Spleen (tissue), 11 donors: ENCODE measurements around the gene RPS3. TPM values are rescaled to one million over a fixed set of nuclear protein-coding genes. Genes with fewer than 3 reads are reported as not detected.

Experiments
- DNase-seq: peaks from one replicate; pipeline ENCODE4 v3.0.0-alpha.2; 2020
- H3K27ac ChIP-seq, 8 donors: fragments of 200-600 bp; sonication (generic) in 7 of 8; 1 replicate in 4 of 8; 2 replicates in 4 of 8; pipeline versions ENCODE4 v1.5.0 to v1.8.0; 2016 to 2021; ENCODE audit warnings: inconsistent platforms in 4 of 8, mild to moderate bottlenecking in 4 of 8, moderate library complexity in 1 of 8
- H3K27me3 ChIP-seq, 7 donors: fragments of 200-600 bp; sonication (generic) in 6 of 7; replicated peaks in 1 of 7; 1 replicate in 4 of 7; 2 replicates in 3 of 7; pipeline versions ENCODE4 v1.5.0 to v1.8.0; 2016 to 2021; ENCODE audit warnings: inconsistent platforms in 3 of 7, mild to moderate bottlenecking in 1 of 7
- H3K36me3 ChIP-seq, 6 donors: fragments of 200-600 bp; sonication (generic) in 5 of 6; 1 replicate in 4 of 6; 2 replicates in 2 of 6; pipeline versions ENCODE4 v1.5.0 to v1.8.0; 2016 to 2021; ENCODE audit warnings: inconsistent platforms in 2 of 6
- H3K4me1 ChIP-seq, 6 donors: fragments of 200-600 bp; sonication (generic) in 5 of 6; 1 replicate in 3 of 6; 2 replicates in 3 of 6; pipeline versions ENCODE4 v1.5.0 to v1.8.0; 2016 to 2021; ENCODE audit warnings: inconsistent platforms in 3 of 6
- H3K4me3 ChIP-seq, 8 donors: fragments of 200-600 bp; sonication (generic) in 7 of 8; 1 replicate in 4 of 8; 2 replicates in 4 of 8; pipeline versions ENCODE4 v1.5.0 to v1.8.0; 2016 to 2021; ENCODE audit warnings: inconsistent platforms in 4 of 8, mild to moderate bottlenecking in 4 of 8, moderate library complexity in 2 of 8
- H3K9me3 ChIP-seq, 8 donors: fragments of 200-600 bp; sonication (generic) in 7 of 8; 1 replicate in 4 of 8; 2 replicates in 4 of 8; pipeline versions ENCODE4 v1.5.0 to v1.8.0; 2016 to 2021; ENCODE audit warnings: inconsistent platforms in 4 of 8
- POLR2A ChIP-seq, 3 donors: fragments of 450-650 bp; IDR thresholded peaks; one replicate each; pipeline ENCODE4 v1.5.1; 2017; ENCODE audit warnings: antibody characterized with exemption in 3 of 3, mild to moderate bottlenecking in 1 of 3
- POLR2AphosphoS5 ChIP-seq, 3 donors: sonication (generic); formaldehyde crosslinking; IDR thresholded peaks; one replicate each; pipeline ENCODE4 v1.5.1; 2017; ENCODE audit warnings: antibody characterized with exemption in 3 of 3
- WGBS, 5 donors: extraction: QIAGEN DNeasy Blood & Tissue Kit in 3 of 5; methylation state at CpG; one replicate each; pipeline versions ENCODE4 v1.1.5 to v1.1.7; 2013 to 2018; 5-methylcytosine and 5-hydroxymethylcytosine counted together
- intact Hi-C: fragments of 100-400 bp; cut with DNase I; formaldehyde crosslinking; loops from one replicate; pipeline ENCODE4 v1.15.0; 2023; ENCODE audit warnings: low total_unique reads
- polyA plus RNA-seq, 3 donors: library from polyadenylated mRNA; stranded (reverse); fragments of 200-250 nt; gene quantifications; one replicate each; pipeline ENCODE4 v1.2.1, GENCODE V29; 2013
- total RNA-seq, 7 donors: library from RNA; depleted of rRNA in 3 of 7; stranded (reverse); fragments of >200 nt in 3 of 7; fragmentation: NEBNext Ultra II Directional in 4 of 7; extraction: Animal tissue kit (Norgen Biotek cat#: 25700) in 4 of 7; gene quantifications; one replicate each; pipeline versions ENCODE4 v1.1.0 to v1.2.1, GENCODE V29; 2016 to 2021
- TF ChIP-seq, protein P1 (sequence below), 11 experiments: fragments of 200-600 bp in 7 of 11; fragments of 450-650 bp in 4 of 11; sonication (generic) in 4 of 11; IDR thresholded peaks in 8 of 11; conservative IDR thresholded peaks in 3 of 11; 1 replicate in 7 of 11; 2 replicates in 4 of 11; pipeline versions ENCODE4 v1.4.0 to v1.8.0; 2016 to 2021; ENCODE audit warnings: antibody characterized with exemption in 11 of 11, inconsistent platforms in 4 of 11, mild to moderate bottlenecking in 1 of 11
- donor health status: healthy with polysubstance abuse.
- donor health status: DM: no; HTN: no; CAD: no; lungs with moderate emphysema.
- donor health status: DM: no; HTN: no; CAD: no.
- donor health status: Bipolar disorder and iron deficiency.
- donor health status: healthy.
- donor health status: DM: no; HTN: no; CAD: no.
- donor health status: DM: yes; HTN: yes; CAD: no.

Gene RPS3
- total and polyA plus RNA-seq, 10 donors: 1,482 to 5,449 (median 2,352) TPM

DNA sequence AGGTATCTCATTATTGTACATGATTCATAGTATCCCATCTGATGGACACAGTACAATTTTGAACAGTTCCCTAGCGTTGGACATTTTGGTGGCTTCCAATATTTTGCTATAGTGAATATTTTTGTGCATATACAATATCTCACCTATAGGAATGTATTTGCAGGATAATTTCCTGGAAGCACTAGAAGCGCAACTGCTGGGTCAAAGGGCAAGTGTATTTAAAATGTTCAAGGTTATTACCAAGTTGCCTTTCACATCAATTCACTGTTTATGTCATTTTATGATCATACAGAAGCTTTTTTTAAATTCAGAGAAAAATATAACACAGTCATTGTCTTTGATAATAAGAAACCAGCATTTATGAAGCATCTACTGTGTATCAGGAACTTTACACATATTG, 19.1 kb upstream of the RPS3 start:
- no peak for DNase-seq
- Histone ChIP-seq H3K27me3 (no peaks in the 10 kb centered on the region), H3K36me3 (no peaks in the 10 kb centered on the region), H3K4me1 (peaks cover 3 to 48% (median 25%) of the 10 kb centered on the region in 6 donors), H3K9me3 (no peaks in the 10 kb centered on the region), H3K4me3 (no peak overlapping the region), H3K27ac (peak overlapping the region in 1 of 8 donors; percentile 8)
- intact Hi-C loops: loop anchor here (5.0 kb wide), 1 partner anchor 48 kb away; no protein-coding TSS in a partner anchor
- TF ChIP-seq, protein P1, sequence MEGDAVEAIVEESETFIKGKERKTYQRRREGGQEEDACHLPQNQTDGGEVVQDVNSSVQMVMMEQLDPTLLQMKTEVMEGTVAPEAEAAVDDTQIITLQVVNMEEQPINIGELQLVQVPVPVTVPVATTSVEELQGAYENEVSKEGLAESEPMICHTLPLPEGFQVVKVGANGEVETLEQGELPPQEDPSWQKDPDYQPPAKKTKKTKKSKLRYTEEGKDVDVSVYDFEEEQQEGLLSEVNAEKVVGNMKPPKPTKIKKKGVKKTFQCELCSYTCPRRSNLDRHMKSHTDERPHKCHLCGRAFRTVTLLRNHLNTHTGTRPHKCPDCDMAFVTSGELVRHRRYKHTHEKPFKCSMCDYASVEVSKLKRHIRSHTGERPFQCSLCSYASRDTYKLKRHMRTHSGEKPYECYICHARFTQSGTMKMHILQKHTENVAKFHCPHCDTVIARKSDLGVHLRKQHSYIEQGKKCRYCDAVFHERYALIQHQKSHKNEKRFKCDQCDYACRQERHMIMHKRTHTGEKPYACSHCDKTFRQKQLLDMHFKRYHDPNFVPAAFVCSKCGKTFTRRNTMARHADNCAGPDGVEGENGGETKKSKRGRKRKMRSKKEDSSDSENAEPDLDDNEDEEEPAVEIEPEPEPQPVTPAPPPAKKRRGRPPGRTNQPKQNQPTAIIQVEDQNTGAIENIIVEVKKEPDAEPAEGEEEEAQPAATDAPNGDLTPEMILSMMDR (IDR thresholded peaks at IDR 0.05 in 8 of 11, conservative IDR thresholded peaks at IDR 0.05 in 3 of 11): no peak
- TF ChIP-seq POLR2AphosphoS5 (IDR thresholded peaks at IDR 0.05) (no peak), POLR2A (IDR thresholded peaks at IDR 0.05) (no peak)
- 88 to 95% (median 93%) methylated on average over 2 of the region's 2 CpGs for WGBS, 5 donors

- H3K27me3 ChIP-seq: no peaks in the 10 kb centered on the region
- peak overlapping the region in 2 of 8 donors; percentile 8 to 42 for H3K27ac ChIP-seq
- no peak overlapping the region for H3K4me3 ChIP-seq
- WGBS, 5 donors: 65 to 80% (median 72%) methylated on average over 7 of the region's 7 CpGs
- peaks cover 3 to 47% (median 25%) of the 10 kb centered on the region in 6 donors for H3K4me1 ChIP-seq
- DNase-seq: peak; percentile 56
- no peaks in the 10 kb centered on the region for H3K36me3 ChIP-seq
- intact Hi-C loops: loop anchor here (5.0 kb wide), 1 partner anchor 49 kb away; no protein-coding TSS in a partner anchor
- TF ChIP-seq, protein P1 (IDR thresholded peaks at IDR 0.05 in 8 of 11, conservative IDR thresholded peaks at IDR 0.05 in 3 of 11): no peak
- TF ChIP-seq POLR2AphosphoS5 (IDR thresholded peaks at IDR 0.05): no peak
- no peaks in the 10 kb centered on the region for H3K9me3 ChIP-seq
Measured at GRCh38 chr11:75380716-75381420, 18.4 kb upstream of the RPS3 start.

GRCh38 chr11:75383246-75383645, 16.1 kb upstream of the RPS3 start:
- no peak for TF ChIP-seq POLR2A (IDR thresholded peaks at IDR 0.05)
- TF ChIP-seq, protein P1 (IDR thresholded peaks at IDR 0.05 in 8 of 11, conservative IDR thresholded peaks at IDR 0.05 in 3 of 11): no peak
- no peak for TF ChIP-seq POLR2AphosphoS5 (IDR thresholded peaks at IDR 0.05)
- peak overlapping the region in 3 of 8 donors; percentile 45 to 74 (median 53) for H3K27ac ChIP-seq
- H3K4me3 ChIP-seq: no peak overlapping the region
- 23 to 44% (median 33%) methylated on average over 3 of the region's 3 CpGs for WGBS, 5 donors
- no peaks in the 10 kb centered on the region for H3K9me3 ChIP-seq
- H3K36me3 ChIP-seq: no peaks in the 10 kb centered on the region
- intact Hi-C loops: loop anchor here (5.0 kb wide), 1 partner anchor 51 kb away; no protein-coding TSS in a partner anchor
- peak; percentile 79 for DNase-seq
- H3K4me1 ChIP-seq: peaks cover 3 to 42% (median 24%) of the 10 kb centered on the region in 6 donors
- H3K27me3 ChIP-seq: peaks cover 0 to 4% (median 0%) of the 10 kb centered on the region in 7 donors

- Histone ChIP-seq H3K9me3 (no peaks in the 10 kb centered on the region), H3K27me3 (peaks cover 0 to 4% (median 0%) of the 10 kb centered on the region in 7 donors), H3K4me3 (no peak overlapping the region), H3K27ac (no peak overlapping the region), H3K4me1 (peaks cover 3 to 54% (median 33%) of the 10 kb centered on the region in 6 donors), H3K36me3 (no peaks in the 10 kb centered on the region)
- TF ChIP-seq, protein P1 (IDR thresholded peaks at IDR 0.05 in 8 of 11, conservative IDR thresholded peaks at IDR 0.05 in 3 of 11): peak; percentile 89 to 98 (median 95)
- TF ChIP-seq POLR2A (IDR thresholded peaks at IDR 0.05): no peak
- peak; percentile 54 to 76 (median 70) for TF ChIP-seq POLR2AphosphoS5 (IDR thresholded peaks at IDR 0.05)
- 21 to 26% (median 25%) methylated on average over 24 of the region's 24 CpGs for WGBS, 5 donors
- intact Hi-C loops: loop anchor here (2.0 to 5.0 kb wide), 2 partner anchors 52 to 104 kb away; no protein-coding TSS in a partner anchor
- DNase-seq: peak; percentile 96
Measured at GRCh38 chr11:75384438-75385080, 14.8 kb upstream of the RPS3 start.
